Measurements from ENCODE around the gene SLC22A2. TPM values are rescaled to one million over a fixed set of nuclear protein-coding genes. Genes with fewer than 3 reads are reported as not detected.

SLC22A2 gene
- polyA plus RNA-seq, 1 experiment: not detected

GRCh38 chr6:160274871-160275510 lies 16.4 kb upstream of the SLC22A2 start:
- CTCF ChIA-PET: interaction anchor here (1.1 kb wide), 1 partner anchor 181 kb away, joined by 3 read pairs; no protein-coding TSS in a partner anchor
- no peak for TF ChIP-seq CTCF (IDR thresholded peaks at IDR 0.05; ENCODE audit: low read depth, low read length)
- no peak for DNase-seq (ENCODE audit: low read depth, low spot score)
- Histone ChIP-seq H3K4me3 (ENCODE audit: low read depth, low read length) (no peak overlapping the region), H3K27me3 (ENCODE audit: control insufficient read depth, insufficient read depth, low read length) (no peaks in the 10 kb centered on the region), H3K9me3 (ENCODE audit: control insufficient read depth, insufficient read depth, low read length) (peaks cover 10% of the 10 kb centered on the region), H3K27ac (ENCODE audit: low read depth, low read length) (no peak overlapping the region)
- POLR2A ChIA-PET: no interaction called here

GRCh38 chr6:160273750-160274149 lies 15.1 kb upstream of the SLC22A2 start:
- POLR2A ChIA-PET: no interaction called here
- peaks cover 9% of the 10 kb centered on the region for H3K9me3 ChIP-seq (ENCODE audit: control insufficient read depth, insufficient read depth, low read length)
- no peak overlapping the region for H3K27ac ChIP-seq (ENCODE audit: low read depth, low read length)
- no peaks in the 10 kb centered on the region for H3K27me3 ChIP-seq (ENCODE audit: control insufficient read depth, insufficient read depth, low read length)
- CTCF ChIA-PET: no interaction called here
- no peak overlapping the region for H3K4me3 ChIP-seq (ENCODE audit: low read depth, low read length)
- DNase-seq (ENCODE audit: low read depth, low spot score): no peak
- no peak for TF ChIP-seq CTCF (IDR thresholded peaks at IDR 0.05; ENCODE audit: low read depth, low read length)

- ChIA-PET CTCF (no interaction called here), POLR2A (no interaction called here)
- Histone ChIP-seq H3K9me3 (ENCODE audit: control insufficient read depth, insufficient read depth, low read length) (peaks cover 6% of the 10 kb centered on the region), H3K27me3 (ENCODE audit: control insufficient read depth, insufficient read depth, low read length) (no peaks in the 10 kb centered on the region), H3K4me3 (ENCODE audit: low read depth, low read length) (no peak overlapping the region), H3K27ac (ENCODE audit: low read depth, low read length) (no peak overlapping the region)
- DNase-seq (ENCODE audit: low read depth, low spot score): no peak
- no peak for TF ChIP-seq CTCF (IDR thresholded peaks at IDR 0.05; ENCODE audit: low read depth, low read length)
These were observed 14.6 kb upstream of the SLC22A2 start for GRCh38 chr6:160273196-160273595.

- Histone ChIP-seq H3K9me3 (ENCODE audit: control insufficient read depth, insufficient read depth, low read length) (peaks cover 6% of the 10 kb centered on the region), H3K4me3 (ENCODE audit: low read depth, low read length) (no peak overlapping the region), H3K27ac (ENCODE audit: low read depth, low read length) (no peak overlapping the region), H3K27me3 (ENCODE audit: control insufficient read depth, insufficient read depth, low read length) (no peaks in the 10 kb centered on the region)
- ChIA-PET POLR2A (no interaction called here), CTCF (no interaction called here)
- DNase-seq (ENCODE audit: low read depth, low spot score): no peak
- no peak for TF ChIP-seq CTCF (IDR thresholded peaks at IDR 0.05; ENCODE audit: low read depth, low read length)
These were observed 14.1 kb upstream of the SLC22A2 start for GRCh38 chr6:160272707-160273106.

- POLR2A ChIA-PET: no interaction called here
- CTCF ChIA-PET: no interaction called here
- TF ChIP-seq CTCF (IDR thresholded peaks at IDR 0.05; ENCODE audit: low read depth, low read length): no peak
- no peak for DNase-seq (ENCODE audit: low read depth, low spot score)
- no peaks in the 10 kb centered on the region for H3K27me3 ChIP-seq (ENCODE audit: control insufficient read depth, insufficient read depth, low read length)
- no peak overlapping the region for H3K27ac ChIP-seq (ENCODE audit: low read depth, low read length)
- H3K9me3 ChIP-seq (ENCODE audit: control insufficient read depth, insufficient read depth, low read length): peaks cover under 1% of the 10 kb centered on the region
- H3K4me3 ChIP-seq (ENCODE audit: low read depth, low read length): no peak overlapping the region
These were observed 11.7 kb upstream of the SLC22A2 start for GRCh38 chr6:160270347-160270746.

Data from AG04450 (cell line).